ENCODE results near the gene ERC2.

Gene ERC2

GRCh38 chr3:55804170-55805095, 663.8 kb downstream of the ERC2 start:
- Histone ChIP-seq H3K36me3 (ENCODE audit: control insufficient read depth, insufficient read depth, low read length) (no peaks in the 10 kb centered on the region), H3K27me3 (ENCODE audit: control insufficient read depth, insufficient read depth, low read length) (no peaks in the 10 kb centered on the region), H3K4me1 (ENCODE audit: control insufficient read depth, insufficient read depth, low read length) (no peaks in the 10 kb centered on the region), H3K27ac (ENCODE audit: low read depth, low read length) (no peak overlapping the region), H3K9me3 (ENCODE audit: control insufficient read depth, insufficient read depth, low read length) (no peaks in the 10 kb centered on the region), H3K4me3 (ENCODE audit: low read depth, low read length) (no peak overlapping the region), H3K9ac (ENCODE audit: low read depth, low read length) (no peak overlapping the region)

- Histone ChIP-seq H3K4me1 (ENCODE audit: control insufficient read depth, insufficient read depth, low read length) (no peaks in the 10 kb centered on the region), H3K9ac (ENCODE audit: low read depth, low read length) (no peak overlapping the region), H3K36me3 (ENCODE audit: control insufficient read depth, insufficient read depth, low read length) (no peaks in the 10 kb centered on the region), H3K4me3 (ENCODE audit: low read depth, low read length) (no peak overlapping the region), H3K27ac (ENCODE audit: low read depth, low read length) (no peak overlapping the region), H3K27me3 (ENCODE audit: control insufficient read depth, insufficient read depth, low read length) (no peaks in the 10 kb centered on the region), H3K9me3 (ENCODE audit: control insufficient read depth, insufficient read depth, low read length) (no peaks in the 10 kb centered on the region)
Observed at GRCh38 chr3:55802816-55803215, 665.5 kb downstream of the ERC2 start.

DNA sequence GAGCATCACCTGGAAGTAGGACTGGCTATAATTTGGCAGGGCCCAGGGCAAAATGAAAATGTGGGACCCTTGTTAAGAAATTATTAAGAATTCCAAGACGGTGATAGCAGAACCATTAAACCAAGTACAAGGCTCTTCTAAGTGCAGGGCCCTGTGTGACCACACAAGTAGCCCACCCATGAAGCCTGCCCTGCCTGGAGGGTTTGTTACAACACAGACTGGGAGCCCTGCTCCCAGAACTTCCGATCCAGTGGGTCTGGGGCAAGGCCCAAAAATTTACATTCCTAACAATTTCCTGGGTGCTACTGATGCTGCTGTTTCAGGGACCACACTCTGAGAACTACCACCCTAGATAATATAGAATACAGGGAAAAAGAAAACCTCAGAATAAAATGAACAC, 666.6 kb downstream of the ERC2 start:
- no peak overlapping the region for H3K4me3 ChIP-seq (ENCODE audit: low read depth, low read length)
- H3K9ac ChIP-seq (ENCODE audit: low read depth, low read length) = no peak overlapping the region
- H3K9me3 ChIP-seq (ENCODE audit: control insufficient read depth, insufficient read depth, low read length) = no peaks in the 10 kb centered on the region
- no peaks in the 10 kb centered on the region for H3K27me3 ChIP-seq (ENCODE audit: control insufficient read depth, insufficient read depth, low read length)
- H3K27ac ChIP-seq (ENCODE audit: low read depth, low read length) = no peak overlapping the region
- H3K36me3 ChIP-seq (ENCODE audit: control insufficient read depth, insufficient read depth, low read length) = no peaks in the 10 kb centered on the region
- no peaks in the 10 kb centered on the region for H3K4me1 ChIP-seq (ENCODE audit: control insufficient read depth, insufficient read depth, low read length)

DNA sequence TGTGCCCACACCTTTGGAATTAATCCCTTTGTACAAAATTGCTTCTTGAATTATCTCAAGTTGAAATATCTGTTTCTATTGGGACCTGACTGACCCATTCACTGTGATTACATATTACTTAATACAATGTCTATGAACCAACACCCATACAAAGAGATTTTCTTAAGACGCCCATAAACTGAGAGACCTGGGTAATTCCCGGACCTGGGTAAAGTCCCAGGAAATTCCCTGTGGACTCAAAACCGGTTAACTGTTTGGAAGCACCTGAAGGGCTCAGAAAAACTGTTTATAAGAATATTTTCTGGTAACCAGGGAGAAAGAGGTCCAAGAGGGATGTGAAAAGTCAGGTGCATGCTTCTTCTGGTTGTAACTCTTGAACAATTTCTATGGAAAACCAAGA, 667.2 kb downstream of the ERC2 start:
- no peak overlapping the region for H3K27ac ChIP-seq (ENCODE audit: low read depth, low read length)
- no peak overlapping the region for H3K9ac ChIP-seq (ENCODE audit: low read depth, low read length)
- no peaks in the 10 kb centered on the region for H3K27me3 ChIP-seq (ENCODE audit: control insufficient read depth, insufficient read depth, low read length)
- H3K36me3 ChIP-seq (ENCODE audit: control insufficient read depth, insufficient read depth, low read length) = no peaks in the 10 kb centered on the region
- H3K4me1 ChIP-seq (ENCODE audit: control insufficient read depth, insufficient read depth, low read length) = no peaks in the 10 kb centered on the region
- H3K9me3 ChIP-seq (ENCODE audit: control insufficient read depth, insufficient read depth, low read length) = no peaks in the 10 kb centered on the region
- no peak overlapping the region for H3K4me3 ChIP-seq (ENCODE audit: low read depth, low read length)

DNA sequence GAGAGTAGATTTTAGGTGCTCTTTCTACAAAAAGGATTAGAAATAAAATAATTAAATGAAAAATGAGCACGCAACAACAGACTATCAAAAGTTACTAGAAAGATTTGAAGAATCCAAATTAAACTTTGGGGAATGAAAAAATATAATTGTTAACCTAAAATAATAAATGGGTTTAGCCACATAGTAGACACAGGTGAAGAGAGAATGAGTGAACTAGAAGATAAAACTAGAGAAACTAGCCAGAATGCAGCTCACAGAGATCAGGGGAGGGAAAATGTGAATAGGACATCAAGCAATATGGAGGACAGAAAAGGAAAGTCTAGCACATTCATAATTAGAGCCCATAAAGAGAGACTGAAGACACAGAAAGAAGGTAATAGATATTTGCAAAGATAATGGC, 670.5 kb downstream of the ERC2 start:
- no peaks in the 10 kb centered on the region for H3K27me3 ChIP-seq (ENCODE audit: control insufficient read depth, insufficient read depth, low read length)
- H3K9ac ChIP-seq (ENCODE audit: low read depth, low read length) = no peak overlapping the region
- no peaks in the 10 kb centered on the region for H3K36me3 ChIP-seq (ENCODE audit: control insufficient read depth, insufficient read depth, low read length)

DNA sequence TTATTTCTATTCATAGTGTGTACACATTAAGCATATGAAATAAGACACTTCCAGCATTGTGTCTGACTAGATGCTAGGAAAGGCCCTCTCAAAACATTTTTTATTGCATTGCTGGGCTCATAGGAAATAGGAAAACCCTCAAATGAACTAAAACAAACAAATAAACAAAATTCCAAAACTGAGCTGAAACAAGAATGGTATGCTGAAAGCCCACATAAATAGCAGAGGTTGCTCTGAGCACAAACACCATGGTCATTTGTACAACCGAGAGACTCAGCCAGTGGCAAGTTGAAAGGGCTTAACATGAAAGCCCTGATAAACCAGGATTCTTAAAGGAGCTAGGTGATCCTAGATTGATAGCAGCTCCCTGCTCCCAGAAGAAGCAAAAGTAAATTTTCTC, 671.2 kb downstream of the ERC2 start:
- H3K4me3 ChIP-seq (ENCODE audit: low read depth, low read length) = no peak overlapping the region
- no peaks in the 10 kb centered on the region for H3K9me3 ChIP-seq (ENCODE audit: control insufficient read depth, insufficient read depth, low read length)
- no peaks in the 10 kb centered on the region for H3K27me3 ChIP-seq (ENCODE audit: control insufficient read depth, insufficient read depth, low read length)
- no peaks in the 10 kb centered on the region for H3K36me3 ChIP-seq (ENCODE audit: control insufficient read depth, insufficient read depth, low read length)
- H3K27ac ChIP-seq (ENCODE audit: low read depth, low read length) = no peak overlapping the region
- H3K4me1 ChIP-seq (ENCODE audit: control insufficient read depth, insufficient read depth, low read length) = no peaks in the 10 kb centered on the region
- H3K9ac ChIP-seq (ENCODE audit: low read depth, low read length) = no peak overlapping the region

More for the DNA sequence above, 670.5 kb downstream of the ERC2 start:
- H3K4me1 ChIP-seq (ENCODE audit: control insufficient read depth, insufficient read depth, low read length) = no peaks in the 10 kb centered on the region
- no peaks in the 10 kb centered on the region for H3K9me3 ChIP-seq (ENCODE audit: control insufficient read depth, insufficient read depth, low read length)
- H3K27ac ChIP-seq (ENCODE audit: low read depth, low read length) = no peak overlapping the region
- no peak overlapping the region for H3K4me3 ChIP-seq (ENCODE audit: low read depth, low read length)

DNA sequence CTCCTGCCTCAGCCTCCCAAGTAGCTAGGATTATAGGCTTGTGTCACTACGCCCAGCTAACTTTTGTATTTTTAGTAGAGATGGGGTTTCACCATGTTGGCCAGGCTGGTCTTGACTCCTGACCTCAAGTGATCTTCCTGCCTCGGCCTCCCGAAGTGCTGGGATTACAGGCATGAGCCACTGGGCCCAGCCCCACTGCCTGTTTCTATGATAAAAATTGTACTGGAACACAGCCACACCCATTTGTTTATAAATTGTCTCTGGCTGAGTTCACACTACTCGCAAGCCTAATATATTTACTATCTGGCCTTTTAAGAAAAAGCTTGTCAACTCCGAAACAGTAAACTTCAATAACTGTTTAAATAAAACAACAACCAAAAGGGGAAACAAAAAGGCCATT, 671.7 kb downstream of the ERC2 start:
- no peak overlapping the region for H3K27ac ChIP-seq (ENCODE audit: low read depth, low read length)
- no peaks in the 10 kb centered on the region for H3K4me1 ChIP-seq (ENCODE audit: control insufficient read depth, insufficient read depth, low read length)
- no peaks in the 10 kb centered on the region for H3K9me3 ChIP-seq (ENCODE audit: control insufficient read depth, insufficient read depth, low read length)
- H3K9ac ChIP-seq (ENCODE audit: low read depth, low read length) = no peak overlapping the region
- no peaks in the 10 kb centered on the region for H3K36me3 ChIP-seq (ENCODE audit: control insufficient read depth, insufficient read depth, low read length)
- no peaks in the 10 kb centered on the region for H3K27me3 ChIP-seq (ENCODE audit: control insufficient read depth, insufficient read depth, low read length)
- no peak overlapping the region for H3K4me3 ChIP-seq (ENCODE audit: low read depth, low read length)

GRCh38 chr3:55795746-55796145, 672.5 kb downstream of the ERC2 start:
- Histone ChIP-seq H3K36me3 (ENCODE audit: control insufficient read depth, insufficient read depth, low read length) (no peaks in the 10 kb centered on the region), H3K9me3 (ENCODE audit: control insufficient read depth, insufficient read depth, low read length) (no peaks in the 10 kb centered on the region), H3K4me3 (ENCODE audit: low read depth, low read length) (no peak overlapping the region), H3K27me3 (ENCODE audit: control insufficient read depth, insufficient read depth, low read length) (no peaks in the 10 kb centered on the region), H3K9ac (ENCODE audit: low read depth, low read length) (no peak overlapping the region), H3K27ac (ENCODE audit: low read depth, low read length) (no peak overlapping the region), H3K4me1 (ENCODE audit: control insufficient read depth, insufficient read depth, low read length) (no peaks in the 10 kb centered on the region)

GRCh38 chr3:55795296-55795695, 673.0 kb downstream of the ERC2 start:
- H3K9ac ChIP-seq (ENCODE audit: low read depth, low read length) = no peak overlapping the region
- no peaks in the 10 kb centered on the region for H3K27me3 ChIP-seq (ENCODE audit: control insufficient read depth, insufficient read depth, low read length)
- H3K9me3 ChIP-seq (ENCODE audit: control insufficient read depth, insufficient read depth, low read length) = no peaks in the 10 kb centered on the region
- no peak overlapping the region for H3K27ac ChIP-seq (ENCODE audit: low read depth, low read length)
- no peaks in the 10 kb centered on the region for H3K4me1 ChIP-seq (ENCODE audit: control insufficient read depth, insufficient read depth, low read length)
- no peak overlapping the region for H3K4me3 ChIP-seq (ENCODE audit: low read depth, low read length)
- no peaks in the 10 kb centered on the region for H3K36me3 ChIP-seq (ENCODE audit: control insufficient read depth, insufficient read depth, low read length)

DNA sequence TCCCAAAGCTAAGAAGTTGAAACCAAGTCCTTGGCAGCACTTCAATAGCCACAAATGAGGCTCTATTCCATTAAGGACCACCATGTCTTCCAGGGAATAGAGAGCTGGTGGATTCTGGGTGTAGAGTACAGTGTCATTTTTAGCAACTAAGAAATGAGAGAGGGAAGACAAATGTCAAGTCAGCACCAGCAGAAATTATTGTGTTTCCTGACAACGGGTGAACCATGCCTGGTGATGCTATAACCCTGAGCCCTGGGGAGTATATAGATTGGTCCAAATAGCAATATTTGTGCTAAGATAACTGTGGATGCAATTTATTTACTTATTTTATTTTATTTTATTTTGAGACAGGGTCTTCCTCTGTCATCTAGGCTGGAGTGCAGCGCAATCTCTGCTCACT, 675.5 kb downstream of the ERC2 start:
- Histone ChIP-seq H3K27ac (ENCODE audit: low read depth, low read length) (no peak overlapping the region), H3K4me3 (ENCODE audit: low read depth, low read length) (no peak overlapping the region), H3K9me3 (ENCODE audit: control insufficient read depth, insufficient read depth, low read length) (no peaks in the 10 kb centered on the region), H3K27me3 (ENCODE audit: control insufficient read depth, insufficient read depth, low read length) (no peaks in the 10 kb centered on the region), H3K9ac (ENCODE audit: low read depth, low read length) (no peak overlapping the region), H3K36me3 (ENCODE audit: control insufficient read depth, insufficient read depth, low read length) (no peaks in the 10 kb centered on the region), H3K4me1 (ENCODE audit: control insufficient read depth, insufficient read depth, low read length) (no peaks in the 10 kb centered on the region)

GRCh38 chr3:55792009-55792408, 676.3 kb downstream of the ERC2 start:
- H3K4me3 ChIP-seq (ENCODE audit: low read depth, low read length) = no peak overlapping the region
- H3K27me3 ChIP-seq (ENCODE audit: control insufficient read depth, insufficient read depth, low read length) = no peaks in the 10 kb centered on the region
- no peaks in the 10 kb centered on the region for H3K36me3 ChIP-seq (ENCODE audit: control insufficient read depth, insufficient read depth, low read length)
- no peaks in the 10 kb centered on the region for H3K4me1 ChIP-seq (ENCODE audit: control insufficient read depth, insufficient read depth, low read length)
- no peaks in the 10 kb centered on the region for H3K9me3 ChIP-seq (ENCODE audit: control insufficient read depth, insufficient read depth, low read length)
- H3K27ac ChIP-seq (ENCODE audit: low read depth, low read length) = no peak overlapping the region
- no peak overlapping the region for H3K9ac ChIP-seq (ENCODE audit: low read depth, low read length)

All from HUES48 (cell line).